ENCODE data around the gene USP5. TPM values are rescaled to one million over a fixed set of nuclear protein-coding genes. Genes with fewer than 3 reads are reported as not detected.

The USP5 gene
- polyA plus RNA-seq, 1 of the 3 experiments (the other 2 are of a cell fraction) = 97.2 TPM

- H3K9ac ChIP-seq = no peak overlapping the region
- peaks cover 31 to 64% of the 10 kb centered on the region in 2 experiments for H3K36me3 ChIP-seq (replicated peaks in 1 of 2; ENCODE audit: control insufficient read depth in 1 of 2, insufficient read depth in 2 of 2, low read length in 1 of 2)
- H4K20me1 ChIP-seq (ENCODE audit: insufficient read depth) = 0 out of 2 replicates have a peak, but pooled peaks cover 6% of the 10 kb centered on the region
- no peaks in the 10 kb centered on the region for H3K4me1 ChIP-seq (ENCODE audit: control insufficient read depth in 1 of 2, insufficient read depth in 2 of 2, low read depth in 1 of 2, low read length in 1 of 2)
- no peak overlapping the region for H2AFZ ChIP-seq (ENCODE audit: low read depth)
- no peaks in the 10 kb centered on the region for H3K9me2 ChIP-seq
- 100% methylated on average over 8 of the region's 16 CpGs for WGBS (ENCODE audit: low lambda C conversion rate)
- H3K4me2 ChIP-seq = no peak overlapping the region
- no peaks in the 10 kb centered on the region for H3K27me3 ChIP-seq (ENCODE audit: insufficient read depth)
- no peaks in the 10 kb centered on the region for H3K9me3 ChIP-seq
- ChIA-PET POLR2A (interaction anchor here (3.4 to 4.2 kb wide), 2 partner anchors 13 to 34 kb away, joined by 9 to 22 read pairs; partner anchors contain the start of genes CDCA3, SPSB2 and USP5), CTCF (interaction anchor here (1.0 to 19.4 kb wide), 9 partner anchors 8 to 154 kb away, joined by 3 to 225 read pairs (median 7); partner anchors contain the start of genes CDCA3, MLF2, P3H3 and SPSB2)
- DNase-seq = no peak
- no peaks in the 10 kb centered on the region for H3F3A ChIP-seq (replicated peaks; ENCODE audit: insufficient read depth)
- H3K4me3 ChIP-seq (ENCODE audit: low read depth in 2 of 2, low read length in 1 of 2) = no peak overlapping the region
- no peaks in the 10 kb centered on the region for H3K79me2 ChIP-seq (ENCODE audit: insufficient read depth)
- H3K27ac ChIP-seq (ENCODE audit: low read depth in 2 of 2, low read length in 1 of 2) = no peak overlapping the region
- TF ChIP-seq RXRA (IDR thresholded peaks at IDR 0.05; ENCODE audit: borderline replicate concordance, low read depth) = no peak
- TF ChIP-seq GABPA (IDR thresholded peaks at IDR 0.05; ENCODE audit: low read depth) = no peak
- TF ChIP-seq RCOR1 (IDR thresholded peaks at IDR 0.05; ENCODE audit: low read length) = no peak
- no peak for TF ChIP-seq NRF1 (IDR thresholded peaks at IDR 0.05; ENCODE audit: low read depth, low read length)
- no peak for TF ChIP-seq MEF2A (IDR thresholded peaks at IDR 0.05; ENCODE audit: borderline replicate concordance, low read depth)
- TF ChIP-seq MAX (IDR thresholded peaks at IDR 0.05; ENCODE audit: low read depth) = no peak
- TF ChIP-seq TCF12 (IDR thresholded peaks at IDR 0.05) = no peak
- TF ChIP-seq EP300 (IDR thresholded peaks at IDR 0.05; ENCODE audit: borderline replicate concordance in 1 of 2, low read depth in 1 of 2, low read length in 1 of 2) = no peak
- TF ChIP-seq RAD21 (IDR thresholded peaks at IDR 0.05; ENCODE audit: low read length) = no peak
- TF ChIP-seq, protein P1, sequence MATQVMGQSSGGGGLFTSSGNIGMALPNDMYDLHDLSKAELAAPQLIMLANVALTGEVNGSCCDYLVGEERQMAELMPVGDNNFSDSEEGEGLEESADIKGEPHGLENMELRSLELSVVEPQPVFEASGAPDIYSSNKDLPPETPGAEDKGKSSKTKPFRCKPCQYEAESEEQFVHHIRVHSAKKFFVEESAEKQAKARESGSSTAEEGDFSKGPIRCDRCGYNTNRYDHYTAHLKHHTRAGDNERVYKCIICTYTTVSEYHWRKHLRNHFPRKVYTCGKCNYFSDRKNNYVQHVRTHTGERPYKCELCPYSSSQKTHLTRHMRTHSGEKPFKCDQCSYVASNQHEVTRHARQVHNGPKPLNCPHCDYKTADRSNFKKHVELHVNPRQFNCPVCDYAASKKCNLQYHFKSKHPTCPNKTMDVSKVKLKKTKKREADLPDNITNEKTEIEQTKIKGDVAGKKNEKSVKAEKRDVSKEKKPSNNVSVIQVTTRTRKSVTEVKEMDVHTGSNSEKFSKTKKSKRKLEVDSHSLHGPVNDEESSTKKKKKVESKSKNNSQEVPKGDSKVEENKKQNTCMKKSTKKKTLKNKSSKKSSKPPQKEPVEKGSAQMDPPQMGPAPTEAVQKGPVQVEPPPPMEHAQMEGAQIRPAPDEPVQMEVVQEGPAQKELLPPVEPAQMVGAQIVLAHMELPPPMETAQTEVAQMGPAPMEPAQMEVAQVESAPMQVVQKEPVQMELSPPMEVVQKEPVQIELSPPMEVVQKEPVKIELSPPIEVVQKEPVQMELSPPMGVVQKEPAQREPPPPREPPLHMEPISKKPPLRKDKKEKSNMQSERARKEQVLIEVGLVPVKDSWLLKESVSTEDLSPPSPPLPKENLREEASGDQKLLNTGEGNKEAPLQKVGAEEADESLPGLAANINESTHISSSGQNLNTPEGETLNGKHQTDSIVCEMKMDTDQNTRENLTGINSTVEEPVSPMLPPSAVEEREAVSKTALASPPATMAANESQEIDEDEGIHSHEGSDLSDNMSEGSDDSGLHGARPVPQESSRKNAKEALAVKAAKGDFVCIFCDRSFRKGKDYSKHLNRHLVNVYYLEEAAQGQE (IDR thresholded peaks at IDR 0.05; ENCODE audit: low read depth, low read length) = no peak
- TF ChIP-seq, protein P2, sequence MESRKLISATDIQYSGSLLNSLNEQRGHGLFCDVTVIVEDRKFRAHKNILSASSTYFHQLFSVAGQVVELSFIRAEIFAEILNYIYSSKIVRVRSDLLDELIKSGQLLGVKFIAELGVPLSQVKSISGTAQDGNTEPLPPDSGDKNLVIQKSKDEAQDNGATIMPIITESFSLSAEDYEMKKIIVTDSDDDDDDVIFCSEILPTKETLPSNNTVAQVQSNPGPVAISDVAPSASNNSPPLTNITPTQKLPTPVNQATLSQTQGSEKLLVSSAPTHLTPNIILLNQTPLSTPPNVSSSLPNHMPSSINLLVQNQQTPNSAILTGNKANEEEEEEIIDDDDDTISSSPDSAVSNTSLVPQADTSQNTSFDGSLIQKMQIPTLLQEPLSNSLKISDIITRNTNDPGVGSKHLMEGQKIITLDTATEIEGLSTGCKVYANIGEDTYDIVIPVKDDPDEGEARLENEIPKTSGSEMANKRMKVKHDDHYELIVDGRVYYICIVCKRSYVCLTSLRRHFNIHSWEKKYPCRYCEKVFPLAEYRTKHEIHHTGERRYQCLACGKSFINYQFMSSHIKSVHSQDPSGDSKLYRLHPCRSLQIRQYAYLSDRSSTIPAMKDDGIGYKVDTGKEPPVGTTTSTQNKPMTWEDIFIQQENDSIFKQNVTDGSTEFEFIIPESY (IDR thresholded peaks at IDR 0.05; ENCODE audit: borderline replicate concordance, low read depth) = no peak
- no peak for TF ChIP-seq JUND (IDR thresholded peaks at IDR 0.05)
- TF ChIP-seq, protein P3, sequence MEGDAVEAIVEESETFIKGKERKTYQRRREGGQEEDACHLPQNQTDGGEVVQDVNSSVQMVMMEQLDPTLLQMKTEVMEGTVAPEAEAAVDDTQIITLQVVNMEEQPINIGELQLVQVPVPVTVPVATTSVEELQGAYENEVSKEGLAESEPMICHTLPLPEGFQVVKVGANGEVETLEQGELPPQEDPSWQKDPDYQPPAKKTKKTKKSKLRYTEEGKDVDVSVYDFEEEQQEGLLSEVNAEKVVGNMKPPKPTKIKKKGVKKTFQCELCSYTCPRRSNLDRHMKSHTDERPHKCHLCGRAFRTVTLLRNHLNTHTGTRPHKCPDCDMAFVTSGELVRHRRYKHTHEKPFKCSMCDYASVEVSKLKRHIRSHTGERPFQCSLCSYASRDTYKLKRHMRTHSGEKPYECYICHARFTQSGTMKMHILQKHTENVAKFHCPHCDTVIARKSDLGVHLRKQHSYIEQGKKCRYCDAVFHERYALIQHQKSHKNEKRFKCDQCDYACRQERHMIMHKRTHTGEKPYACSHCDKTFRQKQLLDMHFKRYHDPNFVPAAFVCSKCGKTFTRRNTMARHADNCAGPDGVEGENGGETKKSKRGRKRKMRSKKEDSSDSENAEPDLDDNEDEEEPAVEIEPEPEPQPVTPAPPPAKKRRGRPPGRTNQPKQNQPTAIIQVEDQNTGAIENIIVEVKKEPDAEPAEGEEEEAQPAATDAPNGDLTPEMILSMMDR (IDR thresholded peaks at IDR 0.05) = no peak
- TF ChIP-seq EZH2phosphoT487 (IDR thresholded peaks at IDR 0.05; ENCODE audit: borderline replicate concordance, low read depth) = no peak
- TF ChIP-seq FOXM1 (IDR thresholded peaks at IDR 0.05; ENCODE audit: low read depth) = no peak
These were observed 13.1 kb upstream of the USP5 start for GRCh38 chr12:6838854-6839253.
